Eye (tissue), 1 donor: ENCODE measurements around the gene TANC2.

Experiments used
- DNase-seq: peaks from one replicate; pipeline ENCODE4 v3.0.0-alpha.2; 2015

Gene TANC2

DNA sequence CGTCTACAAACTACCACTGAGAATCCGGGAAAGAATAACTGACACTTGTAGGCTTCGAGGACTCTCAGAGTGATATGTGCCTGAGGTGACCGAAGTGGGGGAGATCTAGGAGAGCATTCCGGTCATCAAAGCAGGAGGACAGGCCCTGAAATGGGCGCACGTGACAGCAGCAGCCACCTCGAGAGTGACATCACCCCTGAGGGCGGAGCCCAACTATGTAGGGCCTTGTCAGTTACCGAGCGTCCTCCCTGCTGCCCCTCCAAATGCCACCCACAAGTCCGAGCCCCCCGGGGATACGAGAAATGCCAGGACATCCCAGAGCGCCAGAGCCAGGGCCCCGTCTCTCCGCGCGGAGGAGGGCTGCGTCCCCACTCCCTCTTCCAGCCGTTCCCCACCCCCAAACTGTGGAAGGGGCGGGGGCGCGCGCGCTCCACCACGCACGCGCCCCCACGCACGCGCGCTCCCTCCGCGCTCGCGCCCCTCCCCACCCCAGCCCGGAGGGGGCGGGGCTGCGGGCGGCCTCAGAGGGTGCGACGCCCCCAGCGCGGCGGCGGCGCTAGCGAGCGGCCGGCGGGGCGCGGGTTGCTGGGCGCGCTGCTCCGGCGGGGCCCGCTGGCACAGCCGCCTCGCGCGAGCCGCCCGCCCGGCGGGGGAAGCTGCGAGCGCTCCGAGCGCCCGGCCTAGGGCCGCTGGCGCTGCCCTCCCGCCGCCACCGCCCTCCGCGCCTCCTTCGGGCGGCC lies at the start of gene TANC2:
TSS of gene TANC2 (plus strand) at position 550 of the 740 bp plus-strand sequence. CDS start 43,325 bp downstream, outside the sequence.
- DNase-seq: peak; percentile 96

DNA sequence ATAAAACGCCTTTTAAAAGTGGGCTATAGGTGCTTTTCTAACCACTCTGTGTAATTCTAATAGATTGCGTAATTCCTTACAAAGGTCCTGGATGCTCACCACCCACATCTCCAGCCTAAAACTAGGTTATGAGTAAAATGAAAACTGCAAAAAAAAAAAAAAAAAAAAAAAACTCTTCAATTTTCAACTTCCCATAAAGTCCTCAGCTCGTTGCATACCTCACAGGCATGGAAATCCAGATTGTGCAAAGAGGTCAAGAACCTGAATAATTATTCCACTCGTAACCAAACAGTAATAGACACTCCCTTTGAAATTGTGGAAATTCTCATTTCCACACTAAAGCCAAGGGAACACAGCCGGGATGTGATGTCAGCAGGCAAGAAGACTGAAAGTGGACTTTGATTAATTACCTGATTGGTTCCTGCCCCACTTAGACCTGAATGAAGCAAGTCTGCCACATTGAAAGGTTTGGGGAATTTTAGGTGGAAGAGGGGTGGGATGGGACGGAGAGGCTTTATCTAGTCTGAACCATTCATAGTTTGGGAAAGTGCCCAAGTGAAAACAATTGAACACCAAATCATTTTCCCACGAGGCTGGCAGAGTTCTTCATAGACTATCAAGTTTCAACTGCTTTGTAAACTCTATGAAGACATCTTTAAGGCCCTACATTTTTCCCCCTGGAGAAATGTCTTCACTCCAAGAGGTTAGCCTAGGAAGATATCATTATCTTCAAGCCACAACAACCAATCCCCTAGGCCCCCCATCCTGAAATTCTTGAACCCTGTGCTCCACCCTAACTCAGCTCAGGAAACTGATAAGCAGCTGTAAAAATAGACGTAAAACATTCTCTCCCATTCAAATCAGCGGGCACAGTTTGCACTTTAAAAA lies 49.1 kb upstream of the TANC2 start:
- DNase-seq: no peak

- DNase-seq: no peak
These were observed 46.6 kb upstream of the TANC2 start for GRCh38 chr17:62919388-62919787.

- DNase-seq: no peak
These were observed 45.7 kb upstream of the TANC2 start for GRCh38 chr17:62920300-62920699.

- DNase-seq: no peak
These were observed 44.2 kb upstream of the TANC2 start for GRCh38 chr17:62921817-62922216.

- DNase-seq: no peak
These were observed 42.5 kb upstream of the TANC2 start for GRCh38 chr17:62923258-62924150.

DNA sequence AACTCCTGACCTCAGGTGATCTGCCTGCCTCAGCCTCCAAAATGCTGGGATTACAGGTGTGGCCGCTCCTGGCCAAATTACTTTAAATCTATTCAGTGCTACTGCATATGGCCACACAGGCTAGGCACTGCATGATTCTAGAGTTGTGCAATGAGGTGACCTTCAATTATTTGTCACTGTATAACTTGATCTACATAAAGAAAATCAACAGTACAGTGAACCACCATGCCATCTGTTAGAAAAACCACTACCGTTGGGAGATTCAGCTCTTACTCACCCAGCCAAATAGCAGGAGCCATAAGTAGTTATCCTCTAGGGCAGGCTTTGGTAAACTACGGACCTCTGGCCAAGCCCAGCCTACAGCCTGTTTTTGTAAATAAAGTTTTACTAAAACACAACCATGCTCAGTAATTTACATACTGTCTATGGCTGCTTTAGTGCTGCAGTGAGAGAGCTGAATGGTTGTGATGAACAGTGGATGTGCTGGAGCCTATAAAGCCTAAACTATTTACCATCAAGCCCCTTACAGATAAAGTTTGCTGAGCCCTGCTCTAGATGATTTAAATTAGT lies 40.7 kb upstream of the TANC2 start:
- DNase-seq: no peak

- no peak for DNase-seq
These were observed 39.0 kb upstream of the TANC2 start for GRCh38 chr17:62927083-62927482.

- DNase-seq: no peak
These were observed 36.7 kb upstream of the TANC2 start for GRCh38 chr17:62929320-62929719.

GRCh38 chr17:62931101-62931500 lies 34.9 kb upstream of the TANC2 start:
- DNase-seq: no peak

- DNase-seq: peak; percentile 54
These were observed 32.3 kb upstream of the TANC2 start for GRCh38 chr17:62933501-62934385.

GRCh38 chr17:62935098-62935497 lies 30.9 kb upstream of the TANC2 start:
- DNase-seq: no peak

- DNase-seq: no peak
These were observed 30.5 kb upstream of the TANC2 start for GRCh38 chr17:62935523-62935922.

GRCh38 chr17:62937606-62938005 lies 28.4 kb upstream of the TANC2 start:
- no peak for DNase-seq

DNA sequence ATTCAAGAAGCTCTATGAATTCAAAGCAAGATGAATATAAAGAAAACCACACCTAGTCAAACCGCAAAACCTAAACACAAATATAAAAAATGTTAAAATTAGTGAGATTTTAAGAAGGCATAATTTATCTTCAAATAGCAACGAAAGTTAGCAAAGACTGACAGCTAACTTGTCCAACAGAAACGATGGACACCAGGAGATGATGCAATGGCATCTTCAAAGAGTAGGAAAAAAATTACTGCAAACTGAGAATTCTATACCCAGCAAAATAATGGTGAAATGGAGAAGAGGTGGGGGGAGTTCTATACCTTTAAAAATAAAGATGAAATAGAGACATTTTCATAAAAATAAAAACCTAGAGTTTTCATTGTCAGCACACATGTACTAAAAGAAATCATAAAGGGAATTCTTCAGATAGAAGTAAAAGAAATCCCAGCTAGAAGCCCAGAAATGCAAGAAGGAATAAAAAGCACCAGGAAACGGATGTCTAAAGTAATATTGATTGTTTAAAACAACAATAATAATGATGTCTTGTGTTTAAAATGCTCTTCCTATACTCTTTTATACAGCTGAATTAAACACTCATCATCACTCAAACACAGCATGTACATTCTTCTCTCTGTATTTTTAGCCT lies 24.6 kb upstream of the TANC2 start:
- no peak for DNase-seq

- no peak for DNase-seq
These were observed 17.7 kb upstream of the TANC2 start for GRCh38 chr17:62948370-62948769.

DNA sequence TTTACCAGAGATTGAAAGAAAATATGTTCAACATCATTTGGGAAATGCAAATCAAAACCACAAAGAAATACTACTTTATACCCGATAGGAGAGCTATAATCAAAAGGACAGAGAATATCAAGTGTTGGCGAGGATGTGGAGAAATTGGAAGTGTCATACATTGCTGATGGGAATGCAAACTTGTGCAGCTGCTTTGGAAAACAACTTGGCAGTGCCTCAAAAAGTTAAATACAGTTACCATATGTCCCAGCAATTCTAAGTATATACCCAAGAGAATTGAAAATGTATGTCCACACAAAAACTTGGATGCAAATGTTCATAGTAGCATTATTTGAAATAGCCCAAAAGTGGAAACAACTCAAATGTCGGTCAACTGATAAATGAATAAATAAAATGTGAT lies 17.0 kb upstream of the TANC2 start:
- no peak for DNase-seq

DNA sequence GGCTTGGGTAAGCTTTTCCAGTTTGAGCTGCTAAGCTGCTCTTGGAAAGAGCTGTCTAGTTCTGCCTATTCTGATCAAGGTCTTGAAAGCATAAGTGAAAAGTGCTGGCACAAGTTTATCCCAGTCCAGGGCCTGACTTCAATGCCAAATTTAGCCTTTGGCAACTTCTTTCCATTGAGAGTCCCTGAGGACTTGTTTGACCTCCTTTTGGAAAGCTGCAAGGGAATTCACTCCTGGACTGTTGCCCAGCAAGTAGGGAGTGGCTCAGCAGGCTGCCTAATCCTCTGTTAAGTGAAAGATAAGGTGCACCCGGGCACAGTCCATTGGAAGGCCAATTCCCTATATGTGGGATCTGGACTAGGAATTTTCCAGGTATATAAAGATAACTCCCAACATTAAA lies 16.0 kb upstream of the TANC2 start:
- DNase-seq: peak; percentile 26

DNA sequence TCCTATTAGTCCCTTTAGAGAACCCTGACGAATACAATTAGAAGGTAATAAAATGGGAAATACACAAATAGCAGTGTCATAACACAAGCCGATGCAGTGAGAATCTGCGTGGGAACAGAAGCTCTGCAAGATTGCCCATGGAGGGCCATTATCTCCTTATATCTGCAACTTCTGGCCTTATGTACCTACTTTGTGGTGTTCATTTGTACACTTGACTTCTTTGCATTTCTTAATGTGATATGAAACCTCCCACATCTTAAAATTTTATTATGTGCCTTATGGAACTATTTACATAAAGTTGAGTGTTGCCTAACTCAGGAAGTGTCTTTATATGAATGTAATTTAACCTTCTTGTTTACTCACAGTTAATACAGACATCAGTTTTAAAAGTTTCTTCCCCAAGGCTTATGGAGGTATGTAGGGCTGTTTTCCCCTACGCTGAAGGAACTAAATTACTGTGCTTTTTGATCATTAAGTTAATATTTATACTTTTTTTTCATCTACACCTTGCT lies 10.1 kb upstream of the TANC2 start:
- no peak for DNase-seq

DNA sequence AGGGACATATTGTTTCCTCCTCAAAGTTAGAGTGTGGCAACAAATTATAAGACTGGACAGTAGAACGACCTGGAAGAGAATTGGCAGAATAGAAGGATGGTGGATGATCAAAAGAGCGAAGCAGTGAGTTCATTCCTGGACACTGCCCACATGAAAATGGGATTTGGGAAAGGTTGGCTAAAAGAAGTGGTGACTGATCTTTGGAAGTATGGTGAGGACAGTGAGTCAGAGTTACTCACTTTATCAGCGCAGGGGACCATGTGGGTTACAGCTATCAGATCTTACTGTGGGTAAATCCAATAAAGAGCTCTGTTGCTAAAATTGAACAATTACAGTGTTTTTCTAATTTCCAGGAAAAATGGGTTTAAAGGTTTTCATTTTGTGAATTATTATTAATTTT lies 2.7 kb upstream of the TANC2 start:
- no peak for DNase-seq

DNA sequence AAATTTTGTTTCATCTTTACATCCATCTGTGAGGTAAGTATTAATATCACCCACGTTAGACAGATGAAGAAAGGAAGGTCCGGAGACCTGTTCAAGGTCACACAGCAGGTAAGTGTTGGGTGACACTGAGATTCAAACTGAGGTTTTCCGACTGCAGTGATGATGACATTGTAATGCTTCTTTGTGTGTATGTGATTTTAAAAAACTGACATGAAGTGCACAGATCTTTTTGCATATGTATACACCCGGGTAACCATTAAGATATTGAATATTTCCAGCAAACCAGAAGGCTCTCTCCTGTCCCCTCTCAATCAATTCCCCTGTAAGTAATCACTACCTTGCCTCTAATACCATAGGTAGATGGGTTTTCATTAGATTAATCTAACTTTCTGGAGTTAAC lies 1.5 kb upstream of the TANC2 start:
- no peak for DNase-seq
